ENCODE data around the gene SRRM4.

The SRRM4 gene

GRCh38 chr12:119201789-119202543 is 220.6 kb downstream of the SRRM4 start:
- DNase-seq (ENCODE audit: low read depth in 2 of 2): no peak

GRCh38 chr12:119202544-119202943 is 221.2 kb downstream of the SRRM4 start:
- no peak for DNase-seq (ENCODE audit: low read depth in 2 of 2)

GRCh38 chr12:119204131-119204530 is 222.8 kb downstream of the SRRM4 start:
- DNase-seq (ENCODE audit: low read depth in 2 of 2): no peak

- DNase-seq (ENCODE audit: low read depth in 2 of 2): no peak
Observed at GRCh38 chr12:119204671-119205285, 223.4 kb downstream of the SRRM4 start.

GRCh38 chr12:119206348-119207062 is 225.2 kb downstream of the SRRM4 start:
- DNase-seq (ENCODE audit: low read depth in 2 of 2): no peak

- DNase-seq (ENCODE audit: low read depth in 2 of 2): no peak
Observed at GRCh38 chr12:119207063-119207560, 225.8 kb downstream of the SRRM4 start.

GRCh38 chr12:119208626-119209061 is 227.3 kb downstream of the SRRM4 start:
- DNase-seq (ENCODE audit: low read depth in 2 of 2): no peak

GRCh38 chr12:119211884-119212283 is 230.5 kb downstream of the SRRM4 start:
- DNase-seq (ENCODE audit: low read depth in 2 of 2): no peak
